ENCODE data around the gene COMMD8.

COMMD8 gene

GRCh38 chr4:47463235-47463956 is at the start of gene COMMD8:
Gene COMMD8, minus strand, starts transcription at chr4:47463702. Its CDS starts 51 bp downstream, at chr4:47463651.
- peak within 1 kb of the TSS; percentile 84 for H3K4me3 ChIP-seq (ENCODE audit: low read length)
- peak; percentile 92 for DNase-seq (ENCODE audit: low read depth)
- no peak for TF ChIP-seq CTCF (conservative IDR thresholded peaks at IDR 0.05; ENCODE audit: low read length)

GRCh38 chr4:47510506-47511143 is 47.1 kb upstream of the COMMD8 start:
- DNase-seq (ENCODE audit: low read depth) = peak; percentile 55
- H3K4me3 ChIP-seq (ENCODE audit: low read length) = no peak overlapping the region
- TF ChIP-seq CTCF (conservative IDR thresholded peaks at IDR 0.05; ENCODE audit: low read length) = peak; percentile 51

GRCh38 chr4:47505666-47506065 is 42.2 kb upstream of the COMMD8 start:
- peak; percentile 75 for DNase-seq (ENCODE audit: low read depth)
- TF ChIP-seq CTCF (conservative IDR thresholded peaks at IDR 0.05; ENCODE audit: low read length) = no peak
- no peak overlapping the region for H3K4me3 ChIP-seq (ENCODE audit: low read length)

GRCh38 chr4:47505147-47505546 is 41.6 kb upstream of the COMMD8 start:
- no peak for TF ChIP-seq CTCF (conservative IDR thresholded peaks at IDR 0.05; ENCODE audit: low read length)
- no peak overlapping the region for H3K4me3 ChIP-seq (ENCODE audit: low read length)
- no peak for DNase-seq (ENCODE audit: low read depth)

GRCh38 chr4:47500776-47501175 is 37.3 kb upstream of the COMMD8 start:
- no peak for DNase-seq (ENCODE audit: low read depth)
- H3K4me3 ChIP-seq (ENCODE audit: low read length) = no peak overlapping the region
- no peak for TF ChIP-seq CTCF (conservative IDR thresholded peaks at IDR 0.05; ENCODE audit: low read length)

GRCh38 chr4:47499700-47500099 is 36.2 kb upstream of the COMMD8 start:
- no peak for TF ChIP-seq CTCF (conservative IDR thresholded peaks at IDR 0.05; ENCODE audit: low read length)
- no peak overlapping the region for H3K4me3 ChIP-seq (ENCODE audit: low read length)
- no peak for DNase-seq (ENCODE audit: low read depth)

GRCh38 chr4:47498899-47499298 is 35.4 kb upstream of the COMMD8 start:
- DNase-seq (ENCODE audit: low read depth) = no peak
- no peak overlapping the region for H3K4me3 ChIP-seq (ENCODE audit: low read length)
- no peak for TF ChIP-seq CTCF (conservative IDR thresholded peaks at IDR 0.05; ENCODE audit: low read length)

All from AG10803 (cell line).